Aorta (tissue), 5 donors: ENCODE data around the gene MIER1. TPM values are rescaled to one million over a fixed set of nuclear protein-coding genes. Genes with fewer than 3 reads are reported as not detected.
"Not testable (repeated sequence)": the region's sequence is repeated elsewhere in the genome, so short reads cannot be mapped to it uniquely, and the experiment has no call there.

ENCODE experiments used
- ATAC-seq: fragments of 200-7000 bp; cut with Tn5 transposase; one replicate; pipeline ENCODE4 v1.9.1; 2022; ENCODE audit warnings: moderate library complexity; ENCODE audit not compliant: low FRiP score
- DNase-seq, 2 donors: peaks; one replicate each; pipeline ENCODE4 v3.0.0-alpha.2; 2020
- H3K27ac ChIP-seq, 2 donors: one replicate each; pipeline ENCODE4 v1.5.1; 2013; ENCODE audit warnings: low read length in 2 of 2, mild to moderate bottlenecking in 2 of 2, moderate library complexity in 2 of 2, control low read depth in 1 of 2, inconsistent platforms in 1 of 2, low read depth in 1 of 2
- H3K27me3 ChIP-seq, 2 donors: one replicate each; pipeline ENCODE4 v1.6.1; 2013; ENCODE audit warnings: control low read depth in 1 of 2, low read length in 1 of 2, mild to moderate bottlenecking in 1 of 2, moderate library complexity in 1 of 2; ENCODE audit not compliant: insufficient read depth in 2 of 2, control insufficient read depth in 1 of 2
- H3K36me3 ChIP-seq, 2 donors: one replicate each; pipeline ENCODE4 v1.6.1; 2013; ENCODE audit warnings: control low read depth in 1 of 2, low read length in 1 of 2, mild to moderate bottlenecking in 1 of 2; ENCODE audit not compliant: insufficient read depth in 2 of 2, control insufficient read depth in 1 of 2
- H3K4me1 ChIP-seq, 2 donors: one replicate each; pipeline ENCODE4 v1.6.1; 2013; ENCODE audit warnings: low read length in 2 of 2, control low read depth in 1 of 2, mild to moderate bottlenecking in 1 of 2, moderate library complexity in 1 of 2; ENCODE audit not compliant: insufficient read depth in 2 of 2, control insufficient read depth in 1 of 2
- H3K4me3 ChIP-seq, 2 donors: one replicate each; pipeline ENCODE4 v1.5.1; 2013; ENCODE audit warnings: low read length in 2 of 2, control low read depth in 1 of 2, mild to moderate bottlenecking in 1 of 2
- H3K9me3 ChIP-seq: one replicate; pipeline ENCODE4 v1.6.1; 2013; ENCODE audit warnings: mild to moderate bottlenecking, low read length; ENCODE audit not compliant: control insufficient read depth
- WGBS, 2 donors: extraction: QIAGEN DNeasy Blood & Tissue Kit; methylation state at CpG; one replicate each; pipeline ENCODE4 v1.1.7; 2013; 5-methylcytosine and 5-hydroxymethylcytosine counted together
- intact Hi-C, 2 donors: fragments of 100-400 bp; cut with DNase I; formaldehyde crosslinking; loops; one replicate each; pipeline versions ENCODE4 v1.14.2 to v1.15.0; 2022
- polyA plus RNA-seq, 2 donors: library from polyadenylated mRNA; stranded (reverse); fragments of 200-250 nt; gene quantifications; one replicate each; pipeline ENCODE4 v1.2.3, GENCODE V29; 2013
- total RNA-seq, 2 donors: library from RNA; stranded (reverse); fragmentation: NEBNext Ultra II Directional; extraction: Animal tissue kit (Norgen Biotek cat#: 25700); gene quantifications; one replicate each; pipeline ENCODE4 v1.2.1, GENCODE V29; 2021
- donor health status: healthy with polysubstance abuse.
- donor health status: Bipolar disorder and iron deficiency.
- donor health status: DM: no; HTN: no; CAD: no.
- donor health status: DM: no; HTN: no; CAD: no.
- donor health status: DM: yes; HTN: yes; CAD: no.

Gene MIER1
- total and polyA plus RNA-seq, 4 donors = 20.1 to 55.7 (median 44.3) TPM

GRCh38 chr1:66968574-66968973, 43.8 kb downstream of the MIER1 start:
- H3K4me3 ChIP-seq = no peak overlapping the region

GRCh38 chr1:66978201-66978600, 53.4 kb downstream of the MIER1 start:
- intact Hi-C loops = no loop called here
- Histone ChIP-seq H3K27me3 (no peaks in the 10 kb centered on the region), H3K4me1 (peaks cover 0 to 2% of the 10 kb centered on the region in 2 donors), H3K9me3 (no peaks in the 10 kb centered on the region), H3K4me3 (no peak overlapping the region), H3K27ac (no peak overlapping the region), H3K36me3 (peaks cover 4 to 6% of the 10 kb centered on the region in 2 donors)
- DNase-seq (no peak), ATAC-seq (no peak)

More at GRCh38 chr1:66968574-66968973, 43.8 kb downstream of the MIER1 start:
- Histone ChIP-seq H3K36me3 (no peaks in the 10 kb centered on the region), H3K9me3 (no peaks in the 10 kb centered on the region), H3K27me3 (no peaks in the 10 kb centered on the region), H3K27ac (no peak overlapping the region), H3K4me1 (no peaks in the 10 kb centered on the region)
- intact Hi-C loops = no loop called here
- WGBS, 2 donors = 74 to 78% methylated on average over 3 of the region's 3 CpGs
- ATAC-seq (no peak), DNase-seq (no peak)

- DNase-seq, H3K27me3 ChIP-seq, H3K9me3 ChIP-seq, H3K36me3 ChIP-seq, ATAC-seq, H3K4me3 ChIP-seq, H3K27ac ChIP-seq, H3K4me1 ChIP-seq, intact Hi-C loops: not testable (repeated sequence)
- 97 to 98% methylated on average over 11 of the region's 11 CpGs for WGBS, 2 donors
These were observed 54.8 kb downstream of the MIER1 start for GRCh38 chr1:66979621-66980020.

- Histone ChIP-seq H3K9me3 (no peaks in the 10 kb centered on the region), H3K4me1 (peaks cover 0 to 2% of the 10 kb centered on the region in 2 donors), H3K36me3 (peaks cover 2 to 6% of the 10 kb centered on the region in 2 donors), H3K27ac (no peak overlapping the region), H3K4me3 (no peak overlapping the region), H3K27me3 (no peaks in the 10 kb centered on the region)
- no peak for DNase-seq
- WGBS, 2 donors = 68 to 76% methylated on average over 1 of the region's 1 CpG
- ATAC-seq = no peak
- intact Hi-C loops = no loop called here
These were observed 56.1 kb downstream of the MIER1 start for GRCh38 chr1:66980745-66981367.

- ATAC-seq = peak; percentile 78
- DNase-seq = no peak
These were observed 56.9 kb downstream of the MIER1 start for GRCh38 chr1:66981679-66982078.

GRCh38 chr1:66982561-66983260, 57.9 kb downstream of the MIER1 start:
- WGBS, 2 donors = 88 to 91% methylated on average over 4 of the region's 4 CpGs
- no peak for ATAC-seq
- H3K27ac ChIP-seq = no peak overlapping the region

More at GRCh38 chr1:66981679-66982078, 56.9 kb downstream of the MIER1 start:
- 44 to 50% methylated on average over 4 of the region's 4 CpGs for WGBS, 2 donors
- Histone ChIP-seq H3K27ac (no peak overlapping the region), H3K4me1 (peaks cover 0 to 2% of the 10 kb centered on the region in 2 donors), H3K4me3 (no peak overlapping the region), H3K36me3 (peaks cover 2 to 6% of the 10 kb centered on the region in 2 donors), H3K27me3 (no peaks in the 10 kb centered on the region), H3K9me3 (no peaks in the 10 kb centered on the region)
- intact Hi-C loops = no loop called here

GRCh38 chr1:66984491-66984890, 59.7 kb downstream of the MIER1 start:
- no peaks in the 10 kb centered on the region for H3K27me3 ChIP-seq
- intact Hi-C loops = no loop called here
- no peak overlapping the region for H3K27ac ChIP-seq
- H3K4me1 ChIP-seq = peaks cover 0 to 2% of the 10 kb centered on the region in 2 donors
- 92 to 97% methylated on average over 1 of the region's 1 CpG for WGBS, 2 donors
- ATAC-seq (no peak), DNase-seq (no peak)
- H3K9me3 ChIP-seq = no peaks in the 10 kb centered on the region
- H3K36me3 ChIP-seq = peaks cover 2 to 4% of the 10 kb centered on the region in 2 donors
- H3K4me3 ChIP-seq = no peak overlapping the region

More at GRCh38 chr1:66982561-66983260, 57.9 kb downstream of the MIER1 start:
- Histone ChIP-seq H3K4me1 (peaks cover 0 to 2% of the 10 kb centered on the region in 2 donors), H3K4me3 (no peak overlapping the region), H3K9me3 (no peaks in the 10 kb centered on the region), H3K36me3 (peaks cover 2 to 6% of the 10 kb centered on the region in 2 donors), H3K27me3 (no peaks in the 10 kb centered on the region)
- no peak for DNase-seq
- intact Hi-C loops = no loop called here

GRCh38 chr1:66985835-66986234, 61.0 kb downstream of the MIER1 start:
- Histone ChIP-seq H3K27me3 (no peaks in the 10 kb centered on the region), H3K27ac (no peak overlapping the region), H3K4me1 (peaks cover 0 to 2% of the 10 kb centered on the region in 2 donors), H3K4me3 (no peak overlapping the region), H3K9me3 (no peaks in the 10 kb centered on the region), H3K36me3 (peaks cover 4% of the 10 kb centered on the region in 2 donors)
- intact Hi-C loops = no loop called here
- DNase-seq (no peak), ATAC-seq (no peak)
- 5 to 11% methylated on average over 1 of the region's 1 CpG for WGBS, 2 donors

- no peaks in the 10 kb centered on the region for H3K9me3 ChIP-seq
- no peak overlapping the region for H3K27ac ChIP-seq
- H3K4me1 ChIP-seq = no peaks in the 10 kb centered on the region
- peaks cover 2 to 3% of the 10 kb centered on the region in 2 donors for H3K36me3 ChIP-seq
- DNase-seq (no peak), ATAC-seq (no peak)
- 86 to 87% methylated on average over 3 of the region's 3 CpGs for WGBS, 2 donors
- H3K4me3 ChIP-seq = no peak overlapping the region
- H3K27me3 ChIP-seq = no peaks in the 10 kb centered on the region
- intact Hi-C loops = loop anchor here in 1 of 2 donors (10.0 kb wide), 1 partner anchor 228 kb away; no protein-coding TSS in a partner anchor
These were observed 68.3 kb downstream of the MIER1 start for GRCh38 chr1:66993076-66993475.
